ENCODE results near the gene SMC5.

The SMC5 gene

GRCh38 chr9:70285246-70285645, 26.5 kb downstream of the SMC5 start:
- no peak for DNase-seq (ENCODE audit: low spot score)
- in situ Hi-C loops (cut with MboI; ENCODE audit: low pct_unique_long_range_greater_than_20kb, low sequenced_read_pairs, unreplicated experiment): no loop called here
- no peak for TF ChIP-seq CTCF (IDR thresholded peaks at IDR 0.05; ENCODE audit: extremely low read depth, insufficient read depth, missing control alignments)

GRCh38 chr9:70285981-70286598, 27.3 kb downstream of the SMC5 start:
- no peak for TF ChIP-seq CTCF (IDR thresholded peaks at IDR 0.05; ENCODE audit: extremely low read depth, insufficient read depth, missing control alignments)
- DNase-seq (ENCODE audit: low spot score): no peak
- in situ Hi-C loops (cut with MboI; ENCODE audit: low pct_unique_long_range_greater_than_20kb, low sequenced_read_pairs, unreplicated experiment): no loop called here

- DNase-seq (ENCODE audit: low spot score): no peak
- in situ Hi-C loops (cut with MboI; ENCODE audit: low pct_unique_long_range_greater_than_20kb, low sequenced_read_pairs, unreplicated experiment): no loop called here
- TF ChIP-seq CTCF (IDR thresholded peaks at IDR 0.05; ENCODE audit: extremely low read depth, insufficient read depth, missing control alignments): no peak
These were observed 31.8 kb downstream of the SMC5 start for GRCh38 chr9:70290626-70291025.

GRCh38 chr9:70291446-70291845, 32.7 kb downstream of the SMC5 start:
- no peak for DNase-seq (ENCODE audit: low spot score)
- TF ChIP-seq CTCF (IDR thresholded peaks at IDR 0.05; ENCODE audit: extremely low read depth, insufficient read depth, missing control alignments): no peak
- in situ Hi-C loops (cut with MboI; ENCODE audit: low pct_unique_long_range_greater_than_20kb, low sequenced_read_pairs, unreplicated experiment): no loop called here

- TF ChIP-seq CTCF (IDR thresholded peaks at IDR 0.05; ENCODE audit: extremely low read depth, insufficient read depth, missing control alignments): no peak
- no peak for DNase-seq (ENCODE audit: low spot score)
- in situ Hi-C loops (cut with MboI; ENCODE audit: low pct_unique_long_range_greater_than_20kb, low sequenced_read_pairs, unreplicated experiment): no loop called here
These were observed 33.5 kb downstream of the SMC5 start for GRCh38 chr9:70292253-70292652.

GRCh38 chr9:70293214-70293613, 34.4 kb downstream of the SMC5 start:
- no peak for TF ChIP-seq CTCF (IDR thresholded peaks at IDR 0.05; ENCODE audit: extremely low read depth, insufficient read depth, missing control alignments)
- in situ Hi-C loops (cut with MboI; ENCODE audit: low pct_unique_long_range_greater_than_20kb, low sequenced_read_pairs, unreplicated experiment): no loop called here
- DNase-seq (ENCODE audit: low spot score): no peak

- TF ChIP-seq CTCF (IDR thresholded peaks at IDR 0.05; ENCODE audit: extremely low read depth, insufficient read depth, missing control alignments): no peak
- no peak for DNase-seq (ENCODE audit: low spot score)
- in situ Hi-C loops (cut with MboI; ENCODE audit: low pct_unique_long_range_greater_than_20kb, low sequenced_read_pairs, unreplicated experiment): no loop called here
These were observed 38.4 kb downstream of the SMC5 start for GRCh38 chr9:70297141-70297540.
